Daoy (cell line): ENCODE data around the gene EIF1AD. TPM values are rescaled to one million over a fixed set of nuclear protein-coding genes. Genes with fewer than 3 reads are reported as not detected.

Source experiments
- total RNA-seq: library from RNA; depleted of rRNA; stranded (reverse); fragments of >200 nt; shearing (Covaris generic); gene quantifications from 2 replicates; pipeline ENCODE4 v1.2.3, GENCODE V29; 2014; rRNA removed

Gene EIF1AD
- total RNA-seq, 1 experiment from 2014 or later, result 60.9 TPM

Other genes with a start within 250 kb of the EIF1AD start
- gene AP5B1, start 221.2 kb downstream of the EIF1AD start, total RNA-seq, result 10.7 and 13.0 TPM in 2 replicates
- not detected in 2 replicates for gene OVOL1, start 215.1 kb downstream of the EIF1AD start, total RNA-seq
- gene SNX32, start 168.2 kb downstream of the EIF1AD start, total RNA-seq, result 0.39 TPM in 1 of 2 replicates, not detected in the other
- 1,524 and 1,831 TPM in 2 replicates for gene CFL1, start 144.0 kb downstream of the EIF1AD start, total RNA-seq
- 54.9 and 63.1 TPM in 2 replicates for gene MUS81, start 141.7 kb downstream of the EIF1AD start, total RNA-seq
- 7.1 and 7.4 TPM in 2 replicates for gene EFEMP2, start 129.4 kb downstream of the EIF1AD start, total RNA-seq
- 0.11 TPM in 1 of 2 replicates, not detected in the other for gene CTSW, start 122.3 kb downstream of the EIF1AD start, total RNA-seq
- gene FIBP, start 113.7 kb downstream of the EIF1AD start, total RNA-seq, result 104 and 124 TPM in 2 replicates
- 43.7 and 61.0 TPM in 2 replicates for gene CCDC85B, start 111.5 kb downstream of the EIF1AD start, total RNA-seq
- gene FOSL1, start 101.8 kb downstream of the EIF1AD start, total RNA-seq, result 54.0 and 59.3 TPM in 2 replicates
- gene C11orf68, start 83.1 kb downstream of the EIF1AD start, total RNA-seq, result 12.5 and 19.1 TPM in 2 replicates
- gene DRAP1, start 82.7 kb downstream of the EIF1AD start, total RNA-seq, result 267 and 294 TPM in 2 replicates
- not detected in 2 replicates for gene TSGA10IP, start 56.7 kb downstream of the EIF1AD start, total RNA-seq
- gene SART1, start 40.4 kb downstream of the EIF1AD start, total RNA-seq, result 67.4 and 84.6 TPM in 2 replicates
- gene BANF1, start 346 bp upstream of the EIF1AD start, total RNA-seq, result 54.1 and 65.0 TPM in 2 replicates
- not detected in 2 replicates for gene CST6, start 9.9 kb upstream of the EIF1AD start, total RNA-seq
- gene CATSPER1, start 24.3 kb upstream of the EIF1AD start, total RNA-seq, result 0.45 and 1.3 TPM in 2 replicates
- gene GAL3ST3, start 47.0 kb upstream of the EIF1AD start, total RNA-seq, result not detected in 2 replicates
- 257 and 289 TPM in 2 replicates for gene SF3B2, start 50.2 kb upstream of the EIF1AD start, total RNA-seq
- gene PACS1, start 68.1 kb upstream of the EIF1AD start, total RNA-seq, result 10.9 and 13.0 TPM in 2 replicates